Renal cortex interstitium (tissue), 11 donors: ENCODE data around the gene RNF17. TPM values are rescaled to one million over a fixed set of nuclear protein-coding genes. Genes with fewer than 3 reads are reported as not detected.

ENCODE experiments used
- DNase-seq, 11 donors: peaks; one replicate each; pipeline ENCODE4 v3.0.0-alpha.2; 2013; ENCODE audit warnings: low read depth in 9 of 11, low spot score in 4 of 11; ENCODE audit errors: extremely low read depth in 1 of 11
- polyA plus RNA-seq, 3 donors: library from polyadenylated mRNA; unstranded; fragments of 120-200 nt; gene quantifications; one replicate each; pipeline ENCODE4 v1.2.1, GENCODE V29; 2013; ENCODE audit not compliant: insufficient read length in 3 of 3

The RNF17 gene
- polyA plus RNA-seq, 3 donors: 0.10 to 0.62 TPM; not detected in 1

- DNase-seq: peak in 2 of 11 donors; percentile 6 to 9
Measured at GRCh38 chr13:24922387-24922744, 158.4 kb downstream of the RNF17 start.

DNA sequence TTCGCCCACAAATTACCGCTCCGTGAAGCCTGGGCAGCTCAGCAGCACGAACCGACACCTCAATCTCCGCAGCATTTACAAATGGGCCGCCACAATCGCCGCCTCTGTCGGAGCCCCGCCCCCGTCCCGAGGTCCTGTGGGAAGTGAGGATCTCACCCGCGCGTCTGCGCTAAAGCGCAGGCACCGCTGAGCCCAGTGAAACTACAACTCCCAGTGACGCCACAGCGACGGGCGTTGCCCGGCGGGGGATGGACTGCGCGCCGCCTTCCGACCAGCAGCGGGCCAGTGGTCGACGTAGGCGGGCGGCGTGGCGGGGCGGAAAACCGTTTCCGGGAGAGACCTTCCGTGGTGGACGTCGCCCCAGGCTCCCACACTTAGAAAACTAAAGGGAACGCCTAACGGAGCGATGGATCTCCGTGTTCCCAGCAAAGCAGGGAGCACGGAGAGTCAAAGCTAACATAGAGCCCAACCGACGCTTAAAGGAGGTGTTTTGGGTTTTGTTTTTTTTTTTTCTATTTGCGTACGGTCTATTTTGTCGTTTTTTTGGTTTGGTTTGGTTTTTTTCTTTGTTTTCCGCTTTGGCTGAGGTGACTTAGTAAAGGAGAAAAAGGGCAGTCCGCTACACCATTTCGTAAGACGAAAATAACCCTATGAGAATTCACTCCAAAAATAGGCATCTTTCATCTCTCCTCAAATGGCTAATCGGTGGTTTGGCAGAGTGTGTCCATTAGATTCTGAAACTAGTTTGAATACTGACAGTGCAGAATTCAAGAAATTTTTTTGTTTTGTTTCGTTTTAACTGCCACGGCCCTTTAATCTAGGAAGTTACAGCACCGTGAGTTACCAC lies 159.0 kb downstream of the RNF17 start:
- DNase-seq: peak; percentile 86 to 98 (median 97)

DNA sequence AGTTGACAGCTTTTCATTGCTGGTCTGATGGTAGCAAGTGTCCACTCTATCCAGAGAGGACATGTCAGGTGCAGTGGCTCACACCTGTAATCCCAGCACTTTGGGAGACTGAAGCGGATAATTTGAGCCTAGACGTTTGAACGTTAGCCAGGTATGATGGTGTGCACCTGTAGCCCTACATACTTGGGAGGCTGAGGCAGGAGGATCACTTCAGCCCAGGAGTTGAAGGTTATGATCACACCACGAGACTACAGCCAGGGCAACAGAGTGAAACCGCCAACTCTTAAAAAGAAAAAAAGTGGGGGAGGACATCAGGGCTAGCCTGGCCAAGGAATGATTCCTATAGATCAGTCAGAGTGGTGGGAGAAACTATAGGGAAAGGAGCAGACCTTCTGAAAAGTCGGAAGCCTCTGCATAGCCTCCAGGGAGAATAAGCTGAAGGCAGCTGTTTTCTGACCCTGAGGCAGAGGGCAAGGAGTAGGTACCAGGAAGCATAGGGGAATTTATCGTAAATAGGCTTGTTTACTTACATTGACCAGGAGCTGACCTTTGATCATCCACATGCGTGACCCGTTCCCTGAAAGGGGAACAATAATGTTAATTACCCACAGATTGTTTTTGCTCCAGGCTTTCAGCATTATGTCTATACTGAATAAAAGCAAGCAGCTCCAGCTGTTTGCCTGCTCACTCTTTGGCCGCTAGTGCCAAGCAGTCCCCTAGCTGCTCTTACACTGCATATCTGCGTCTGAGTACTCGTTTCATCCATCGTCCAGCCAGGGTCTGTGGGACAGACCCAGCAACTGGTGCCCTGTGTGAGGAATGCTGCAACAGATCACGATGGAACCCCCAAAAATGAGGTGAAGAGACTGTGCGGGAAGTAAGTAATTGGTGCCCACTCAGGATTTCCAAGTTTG lies 161.6 kb downstream of the RNF17 start:
- DNase-seq: no peak

GRCh38 chr13:24927810-24928404 lies 163.9 kb downstream of the RNF17 start:
- no peak for DNase-seq

DNA sequence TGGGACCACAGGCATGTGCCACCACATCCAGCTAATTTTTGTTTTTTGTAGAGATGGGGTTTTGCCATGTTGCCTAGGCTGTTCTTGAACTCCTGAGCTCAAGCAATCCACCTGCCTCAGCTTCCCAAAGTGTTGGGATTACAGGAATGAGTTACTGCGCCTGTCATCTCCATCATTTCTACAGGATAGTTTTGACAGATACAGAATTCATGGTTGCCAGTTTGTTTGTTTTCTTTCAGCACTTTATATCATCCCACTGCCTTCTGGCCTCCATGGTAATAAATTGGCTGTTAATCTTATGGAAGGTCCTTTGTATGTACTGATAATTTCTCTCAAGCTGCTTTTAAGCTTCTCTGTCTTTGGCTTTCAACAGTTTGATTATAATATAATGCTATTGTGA lies 165.2 kb downstream of the RNF17 start:
- DNase-seq: no peak

Other genes starting within 250 kb of the RNF17 start
- gene ATP12A, start 83.8 kb upstream of the RNF17 start, polyA plus RNA-seq: 10 to 100 TPM; 12.1 to 16.5 (median 13.4) TPM